Dermis microvascular lymphatic vessel endothelial cell (primary cell): ENCODE data around the gene DDX41. TPM values are rescaled to one million over a fixed set of nuclear protein-coding genes. Genes with fewer than 3 reads are reported as not detected.
"Not testable (repeated sequence)": the region's sequence is repeated elsewhere in the genome, so short reads cannot be mapped to it uniquely, and the experiment has no call there.

ENCODE experiments used
- DNase-seq, 2 donors: peaks; one replicate each; pipeline versions ENCODE4 v3.0.0 to v3.0.0-alpha.2; 2010; ENCODE audit warnings: low read depth in 2 of 2
- total RNA-seq: library from RNA; depleted of rRNA; stranded (reverse); fragments of >200 nt; gene quantifications from 2 replicates; pipeline ENCODE4 v1.2.1, GENCODE V29; 2014

The DDX41 gene
- total RNA-seq, 1 donor from 2014 or later = 66.2 TPM

DNA sequence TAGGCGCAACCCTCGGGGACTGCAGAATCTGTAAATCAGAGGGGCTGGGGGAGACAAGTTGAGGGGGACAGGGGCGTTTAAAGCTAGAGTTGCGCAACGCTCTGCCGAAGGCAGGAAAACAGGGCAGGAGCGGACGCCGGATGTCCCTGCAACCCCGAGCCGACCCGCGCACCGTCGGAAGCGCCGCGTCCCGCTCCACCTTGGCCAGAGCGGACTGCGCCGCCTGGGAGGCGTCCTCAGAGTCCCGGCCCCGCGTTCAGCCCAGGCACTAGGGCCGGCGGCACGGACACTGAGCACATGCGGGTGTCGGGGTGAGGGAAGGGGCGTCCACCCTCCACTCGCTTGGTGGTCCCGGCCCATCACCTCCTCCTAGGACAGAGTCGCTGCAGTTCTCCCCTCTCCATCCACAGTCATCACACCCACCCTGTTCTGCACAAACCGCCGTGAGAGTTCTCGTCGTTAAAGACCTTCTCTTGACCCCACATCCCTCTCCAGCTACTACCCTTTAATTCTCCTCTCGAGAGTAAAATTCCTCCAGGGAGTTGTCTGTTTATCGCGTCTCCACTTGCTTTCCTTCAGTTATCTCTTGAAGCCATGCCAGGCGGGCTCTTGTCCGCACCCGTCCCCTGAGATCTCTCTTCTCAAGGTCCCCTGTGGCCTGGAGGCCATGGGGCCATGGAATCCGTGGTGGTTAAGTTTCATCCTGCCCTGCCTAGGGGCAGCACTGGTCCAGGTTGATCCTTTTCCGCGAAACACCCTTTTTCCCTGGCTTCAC, 18.6 kb downstream of the DDX41 start:
- DNase-seq = peak in 1 of 2 donors; percentile 51

- DNase-seq = peak; percentile 91 to 97
Measured at GRCh38 chr5:177497292-177498012, 19.3 kb downstream of the DDX41 start, which contains the start of gene PDLIM7. Gene PDLIM7, minus strand, starts transcription at chr5:177497604. Its CDS starts 1,092 bp downstream, at chr5:177496512.

GRCh38 chr5:177496727-177497291, 20.0 kb downstream of the DDX41 start:
- DNase-seq = peak in 1 of 2 donors; percentile 92

DNA sequence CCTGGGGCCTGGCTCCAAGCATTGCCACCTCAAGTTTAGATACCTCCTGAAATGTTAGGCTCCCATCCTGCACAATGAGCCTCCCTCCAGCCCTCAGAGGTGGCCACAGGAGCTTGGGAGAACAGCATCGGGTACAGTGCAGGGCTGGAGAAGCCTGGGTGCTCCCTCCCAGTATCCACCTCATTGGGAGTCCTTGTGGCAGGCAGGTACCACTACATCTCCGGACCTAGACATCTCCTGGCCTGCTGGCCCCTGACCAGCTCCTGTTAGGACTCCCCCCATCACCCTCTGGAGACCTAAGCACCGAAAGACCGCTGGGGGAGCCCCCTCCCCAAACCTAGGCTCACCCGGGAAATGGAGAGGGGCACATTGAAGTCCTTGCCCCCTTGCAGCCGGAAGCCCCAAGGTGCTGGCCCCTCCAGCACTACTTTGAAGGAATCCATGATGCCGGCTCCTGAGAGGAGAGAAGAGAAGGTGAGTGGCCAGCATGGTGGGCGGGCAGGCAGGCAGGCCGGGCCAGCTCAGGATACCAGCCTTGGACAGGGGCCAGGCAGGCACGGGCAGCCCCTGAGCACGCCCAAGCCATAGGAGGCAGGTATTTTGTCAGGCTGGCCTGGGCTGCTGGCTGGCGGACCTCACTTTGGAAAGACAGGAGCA, 20.6 kb downstream of the DDX41 start:
- peak in 1 of 2 donors; percentile 57 for DNase-seq

DNA sequence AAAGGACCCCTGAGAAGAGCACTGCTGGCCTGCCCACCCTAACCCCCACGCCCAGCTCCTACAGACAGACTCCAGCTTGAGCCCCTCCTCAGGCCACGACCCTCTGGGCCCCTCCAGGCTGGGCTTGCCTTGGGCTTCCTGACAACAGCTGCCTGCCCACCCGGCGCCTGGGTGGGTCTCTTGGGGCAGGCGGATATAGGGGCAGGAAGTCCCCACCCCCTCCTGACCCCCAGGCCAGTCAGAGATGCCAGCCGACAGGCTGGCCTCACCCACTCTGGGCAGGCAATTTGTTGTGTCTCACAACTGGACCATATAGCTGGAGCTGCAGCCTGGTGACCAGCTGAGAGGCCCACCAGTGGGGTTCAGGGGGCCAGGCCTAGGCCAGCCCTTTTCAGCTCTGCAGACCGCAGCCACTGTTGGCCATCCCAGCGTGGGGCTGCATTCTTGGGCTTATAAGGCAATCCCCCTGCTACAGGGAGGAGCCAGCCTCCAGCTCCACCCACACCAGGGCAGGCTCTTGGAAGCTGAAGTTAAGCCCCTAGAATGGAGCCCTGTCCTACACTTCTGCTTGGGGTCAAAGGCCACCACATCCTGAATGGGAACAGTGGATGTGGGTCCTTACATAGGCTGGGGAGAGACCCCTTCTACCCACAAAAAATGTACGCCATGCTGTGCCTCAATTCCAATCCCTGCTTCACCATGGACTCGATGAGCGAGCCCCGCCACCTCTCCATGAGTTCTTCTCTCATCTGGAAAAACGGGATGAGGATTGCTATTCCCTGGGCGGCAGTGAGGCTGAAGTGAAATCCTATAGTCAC, 21.3 kb downstream of the DDX41 start:
- peak in 1 of 2 donors; percentile 80 for DNase-seq

DNA sequence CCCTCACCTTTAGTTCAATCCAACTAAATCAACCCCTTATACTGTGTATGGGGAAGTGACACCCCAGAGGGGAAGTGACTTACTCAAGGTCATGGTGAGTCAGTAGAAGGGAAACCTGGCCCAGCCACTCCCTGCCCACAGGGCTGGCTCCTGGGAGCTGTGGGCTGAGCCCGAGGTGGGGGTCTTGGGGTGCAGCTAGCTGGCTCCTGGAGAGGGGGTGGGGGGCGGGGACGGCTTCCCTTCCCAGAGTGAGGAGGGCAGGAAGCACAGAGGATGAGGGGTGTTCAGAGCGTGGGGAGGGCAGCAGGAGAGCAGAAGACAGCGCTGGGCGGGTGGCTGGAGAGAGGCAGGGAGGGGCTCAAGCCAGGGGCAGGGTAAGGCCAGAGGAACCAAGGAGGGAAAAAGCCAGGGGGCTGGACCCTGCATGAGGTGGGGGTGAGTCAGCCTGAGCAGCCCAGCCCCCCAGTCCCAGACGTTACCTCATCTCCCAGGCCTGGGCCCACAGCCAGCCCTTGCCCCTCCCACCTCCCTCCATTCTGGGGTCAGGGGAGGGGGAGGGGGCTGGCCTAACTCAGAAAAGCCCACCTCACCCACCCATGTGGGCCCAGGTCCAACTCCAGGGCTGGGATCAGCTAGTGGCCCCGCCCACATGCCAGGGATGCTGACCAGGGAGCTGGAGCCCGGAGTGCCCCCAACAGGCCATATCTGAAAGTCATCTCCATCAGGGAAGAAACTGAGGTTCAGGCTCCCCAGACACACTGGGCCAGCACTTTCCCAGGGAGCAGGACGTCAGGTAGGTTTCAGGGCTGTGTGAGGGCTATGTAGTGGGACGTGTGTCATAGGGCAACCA, 22.2 kb downstream of the DDX41 start:
- DNase-seq = peak in 1 of 2 donors; percentile 93

GRCh38 chr5:177493795-177494345, 22.9 kb downstream of the DDX41 start:
- DNase-seq = no peak

- no peak for DNase-seq
Measured at GRCh38 chr5:177492841-177493240, 23.9 kb downstream of the DDX41 start.

- no peak for DNase-seq
Measured at GRCh38 chr5:177491983-177492746, 24.6 kb downstream of the DDX41 start.

GRCh38 chr5:177491429-177491945, 25.3 kb downstream of the DDX41 start:
- peak in 1 of 2 donors; percentile 74 for DNase-seq

- DNase-seq = no peak
Measured at GRCh38 chr5:177490992-177491391, 25.8 kb downstream of the DDX41 start.

DNA sequence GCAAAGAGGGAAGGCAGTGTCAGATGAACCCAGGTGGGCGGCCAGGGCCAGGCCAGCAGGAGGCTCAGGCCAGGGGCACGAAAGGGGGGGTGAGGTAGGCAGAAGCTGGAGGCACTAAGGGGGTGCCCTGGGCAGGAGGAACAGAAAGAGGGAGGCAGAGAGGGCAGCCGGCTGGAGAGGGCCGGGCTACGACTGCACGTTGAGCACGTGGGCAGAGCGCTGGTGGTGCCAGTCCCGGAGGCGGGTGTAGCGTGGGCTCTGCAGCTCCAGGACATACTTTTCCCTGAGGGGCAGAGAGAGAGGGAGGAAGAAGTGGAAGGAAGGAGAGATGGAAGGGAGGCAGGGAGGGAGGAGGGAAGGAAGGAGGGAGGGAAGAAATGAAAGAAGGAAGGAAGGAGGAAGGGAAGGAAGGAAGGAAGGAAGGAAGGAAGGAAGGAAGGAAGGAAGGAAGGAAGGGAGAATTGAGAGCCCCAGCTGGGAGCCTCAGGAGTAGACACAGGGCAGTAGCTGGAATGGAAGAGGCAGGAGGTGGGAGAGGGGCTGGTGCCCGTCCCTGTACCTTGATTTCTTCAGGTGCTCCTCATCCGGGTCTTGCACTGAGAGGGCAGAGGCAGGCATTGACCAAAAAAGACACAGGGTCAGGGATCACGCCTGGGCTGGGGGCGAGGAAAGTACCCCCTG, 26.3 kb downstream of the DDX41 start:
- DNase-seq = no peak

DNA sequence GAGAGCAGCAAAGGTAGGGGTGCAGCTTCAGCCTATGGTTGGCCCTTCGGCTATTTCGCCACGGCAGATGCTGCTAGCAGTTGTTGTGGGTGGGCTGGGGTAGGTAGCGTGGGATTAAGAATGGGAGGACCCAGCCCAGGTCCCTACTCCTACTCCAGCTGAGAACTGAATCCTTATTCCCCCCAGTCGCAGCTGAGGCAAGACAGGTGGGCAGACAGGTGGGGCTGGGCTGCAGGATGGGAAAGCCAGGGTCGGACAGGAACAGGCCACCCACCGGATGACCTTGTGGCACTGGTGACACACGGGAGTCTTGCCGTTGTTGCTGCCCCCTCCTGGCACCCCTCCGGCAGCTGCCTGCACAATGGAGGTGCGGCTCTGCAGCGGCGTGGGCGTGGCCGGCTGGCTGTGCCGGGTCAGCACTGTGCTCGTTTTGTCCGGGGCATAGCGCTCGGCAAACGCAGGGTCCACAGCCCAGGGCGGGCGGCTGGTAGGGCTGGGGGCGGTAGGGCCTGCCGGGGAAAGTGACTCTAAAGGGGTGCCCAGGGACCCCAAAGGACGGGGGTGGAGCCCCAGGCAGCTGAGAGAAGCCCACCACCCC, 27.5 kb downstream of the DDX41 start:
- peak in 1 of 2 donors; percentile 32 for DNase-seq

DNA sequence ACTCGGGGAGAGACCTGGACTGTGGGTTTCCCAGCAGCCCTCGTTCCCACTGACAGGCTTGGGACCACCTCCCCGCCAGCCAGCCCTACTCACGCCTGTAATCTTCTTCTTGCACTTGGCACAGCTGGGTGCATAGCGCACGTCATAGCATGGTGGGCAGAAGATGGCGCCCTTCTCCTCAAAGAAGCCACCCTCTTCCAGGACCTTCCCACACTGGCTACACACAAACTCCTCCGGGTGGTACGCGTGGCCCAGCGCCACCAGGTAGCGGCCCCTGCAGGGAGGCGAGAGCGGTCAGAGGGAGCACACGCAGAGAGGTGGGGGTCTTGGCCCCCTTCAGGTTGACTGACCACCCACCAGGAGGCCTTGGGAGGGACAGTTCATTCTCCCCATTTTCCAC, 28.8 kb downstream of the DDX41 start:
- DNase-seq = no peak

DNA sequence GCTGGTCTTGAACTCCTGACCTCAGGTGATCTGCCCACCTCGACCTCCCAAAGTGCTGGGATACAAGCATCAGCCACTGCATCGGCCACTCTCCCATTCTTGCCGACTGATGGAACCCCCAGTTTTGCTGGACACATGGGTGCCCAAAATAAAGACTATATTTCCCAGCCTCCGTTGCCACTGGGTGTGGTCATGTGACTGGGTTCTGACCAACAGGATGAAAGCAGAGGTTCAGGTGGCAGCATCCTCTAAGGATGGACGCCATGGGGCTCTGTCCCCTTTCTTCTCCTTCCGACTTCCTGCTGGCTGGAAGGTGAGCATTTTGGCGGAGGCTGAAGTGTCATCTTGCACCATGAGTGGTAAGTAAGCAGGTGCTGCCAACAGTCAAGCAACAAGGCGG, 29.6 kb downstream of the DDX41 start:
- no peak for DNase-seq

GRCh38 chr5:177486256-177486655, 30.5 kb downstream of the DDX41 start:
- DNase-seq = no peak

DNA sequence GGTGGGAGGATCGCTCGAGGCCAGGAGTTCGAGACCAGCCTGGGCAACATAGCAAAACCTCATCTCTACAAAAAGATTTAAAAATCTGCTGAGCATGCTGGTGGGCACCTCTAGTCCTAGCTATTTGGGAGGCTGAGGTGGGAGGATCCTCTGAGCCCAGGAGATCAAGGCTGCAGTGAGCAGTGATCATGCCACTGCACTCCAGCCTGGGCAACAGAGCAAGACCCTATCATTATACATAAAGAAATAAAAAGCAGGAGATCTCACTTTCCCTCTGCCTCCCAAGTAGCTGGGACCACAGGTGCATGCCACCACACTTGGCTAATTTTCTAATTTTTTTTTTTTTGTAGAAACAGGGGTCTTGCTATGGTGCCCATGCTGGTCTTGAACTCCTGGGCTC, 31.0 kb downstream of the DDX41 start:
- DNase-seq = not testable (repeated sequence)
